ENCODE data around the gene NMNAT2.
"Not testable (repeated sequence)": the region's sequence is repeated elsewhere in the genome, so short reads cannot be mapped to it uniquely, and the experiment has no call there.

NMNAT2 gene

GRCh38 chr1:183277821-183278738 lies 140.1 kb downstream of the NMNAT2 start:
- Mint-ChIP-seq H3K27ac (peak overlapping the region; percentile 6), H3K4me1 (ENCODE audit: low read depth) (peaks cover 2% of the 10 kb centered on the region), H3K4me3 (no peak overlapping the region), H3K9me3 (no peaks in the 10 kb centered on the region), H3K27me3 (ENCODE audit: low read depth) (peaks cover 3% of the 10 kb centered on the region), H3K36me3 (ENCODE audit: low read depth) (no peaks in the 10 kb centered on the region)
- no peak for DNase-seq (ENCODE audit: low spot score)

GRCh38 chr1:183276386-183277080 lies 141.6 kb downstream of the NMNAT2 start:
- peaks cover 2% of the 10 kb centered on the region for H3K4me1 Mint-ChIP-seq (ENCODE audit: low read depth)
- no peak for DNase-seq (ENCODE audit: low spot score)
- no peak overlapping the region for H3K4me3 Mint-ChIP-seq
- H3K9me3 Mint-ChIP-seq, result no peaks in the 10 kb centered on the region
- no peaks in the 10 kb centered on the region for H3K36me3 Mint-ChIP-seq (ENCODE audit: low read depth)
- H3K27ac Mint-ChIP-seq, result no peak overlapping the region
- H3K27me3 Mint-ChIP-seq (ENCODE audit: low read depth), result peaks cover 2% of the 10 kb centered on the region

- H3K4me3 Mint-ChIP-seq, result no peak overlapping the region
Measured at GRCh38 chr1:183275322-183275721, 142.9 kb downstream of the NMNAT2 start.

GRCh38 chr1:183274836-183275235 lies 143.3 kb downstream of the NMNAT2 start:
- Mint-ChIP-seq H3K27ac (no peak overlapping the region), H3K4me1 (ENCODE audit: low read depth) (peaks cover 2% of the 10 kb centered on the region), H3K36me3 (ENCODE audit: low read depth) (no peaks in the 10 kb centered on the region), H3K27me3 (ENCODE audit: low read depth) (no peaks in the 10 kb centered on the region), H3K4me3 (no peak overlapping the region), H3K9me3 (no peaks in the 10 kb centered on the region)
- no peak for DNase-seq (ENCODE audit: low spot score)

More at GRCh38 chr1:183275322-183275721, 142.9 kb downstream of the NMNAT2 start:
- no peak for DNase-seq (ENCODE audit: low spot score)
- H3K27me3 Mint-ChIP-seq (ENCODE audit: low read depth), result no peaks in the 10 kb centered on the region
- peaks cover 2% of the 10 kb centered on the region for H3K4me1 Mint-ChIP-seq (ENCODE audit: low read depth)
- H3K9me3 Mint-ChIP-seq, result no peaks in the 10 kb centered on the region
- no peaks in the 10 kb centered on the region for H3K36me3 Mint-ChIP-seq (ENCODE audit: low read depth)
- H3K27ac Mint-ChIP-seq, result no peak overlapping the region

GRCh38 chr1:183273984-183274383 lies 144.2 kb downstream of the NMNAT2 start:
- not testable (repeated sequence) for H3K4me3 Mint-ChIP-seq; DNase-seq (ENCODE audit: low spot score); H3K9me3 Mint-ChIP-seq; H3K4me1 Mint-ChIP-seq (ENCODE audit: low read depth); H3K36me3 Mint-ChIP-seq (ENCODE audit: low read depth); H3K27ac Mint-ChIP-seq; H3K27me3 Mint-ChIP-seq (ENCODE audit: low read depth)

- DNase-seq (ENCODE audit: low spot score), result no peak
- Mint-ChIP-seq H3K4me3 (no peak overlapping the region), H3K4me1 (ENCODE audit: low read depth) (no peaks in the 10 kb centered on the region), H3K36me3 (ENCODE audit: low read depth) (no peaks in the 10 kb centered on the region), H3K27ac (no peak overlapping the region), H3K27me3 (ENCODE audit: low read depth) (no peaks in the 10 kb centered on the region), H3K9me3 (no peaks in the 10 kb centered on the region)
Measured at GRCh38 chr1:183273300-183273699, 144.9 kb downstream of the NMNAT2 start.

GRCh38 chr1:183272390-183272848 lies 145.8 kb downstream of the NMNAT2 start:
- Mint-ChIP-seq H3K4me1 (ENCODE audit: low read depth) (no peaks in the 10 kb centered on the region), H3K4me3 (no peak overlapping the region), H3K27me3 (ENCODE audit: low read depth) (no peaks in the 10 kb centered on the region), H3K27ac (no peak overlapping the region), H3K36me3 (ENCODE audit: low read depth) (no peaks in the 10 kb centered on the region), H3K9me3 (no peaks in the 10 kb centered on the region)
- no peak for DNase-seq (ENCODE audit: low spot score)

- no peaks in the 10 kb centered on the region for H3K36me3 Mint-ChIP-seq (ENCODE audit: low read depth)
- no peaks in the 10 kb centered on the region for H3K27me3 Mint-ChIP-seq (ENCODE audit: low read depth)
- H3K9me3 Mint-ChIP-seq, result no peaks in the 10 kb centered on the region
- no peak overlapping the region for H3K4me3 Mint-ChIP-seq
- DNase-seq (ENCODE audit: low spot score), result no peak
- H3K27ac Mint-ChIP-seq, result no peak overlapping the region
- H3K4me1 Mint-ChIP-seq (ENCODE audit: low read depth), result no peaks in the 10 kb centered on the region
Measured at GRCh38 chr1:183270541-183271141, 147.5 kb downstream of the NMNAT2 start.

GRCh38 chr1:183267646-183268431 lies 150.3 kb downstream of the NMNAT2 start:
- Mint-ChIP-seq H3K4me3 (no peak overlapping the region), H3K36me3 (ENCODE audit: low read depth) (no peaks in the 10 kb centered on the region), H3K4me1 (ENCODE audit: low read depth) (no peaks in the 10 kb centered on the region), H3K27ac (no peak overlapping the region), H3K27me3 (ENCODE audit: low read depth) (no peaks in the 10 kb centered on the region), H3K9me3 (no peaks in the 10 kb centered on the region)
- DNase-seq (ENCODE audit: low spot score), result no peak

GRCh38 chr1:183263886-183264602 lies 154.1 kb downstream of the NMNAT2 start:
- no peak overlapping the region for H3K27ac Mint-ChIP-seq

GRCh38 chr1:183262628-183263200 lies 155.5 kb downstream of the NMNAT2 start:
- no peak for DNase-seq (ENCODE audit: low spot score)
- Mint-ChIP-seq H3K4me1 (ENCODE audit: low read depth) (no peaks in the 10 kb centered on the region), H3K27ac (no peak overlapping the region), H3K9me3 (no peaks in the 10 kb centered on the region), H3K4me3 (no peak overlapping the region), H3K27me3 (ENCODE audit: low read depth) (peaks cover 4% of the 10 kb centered on the region), H3K36me3 (ENCODE audit: low read depth) (no peaks in the 10 kb centered on the region)

More at GRCh38 chr1:183263886-183264602, 154.1 kb downstream of the NMNAT2 start:
- Mint-ChIP-seq H3K4me3 (no peak overlapping the region), H3K9me3 (no peaks in the 10 kb centered on the region), H3K4me1 (ENCODE audit: low read depth) (no peaks in the 10 kb centered on the region), H3K27me3 (ENCODE audit: low read depth) (no peaks in the 10 kb centered on the region), H3K36me3 (ENCODE audit: low read depth) (no peaks in the 10 kb centered on the region)
- DNase-seq (ENCODE audit: low spot score), result no peak

- Mint-ChIP-seq H3K9me3 (no peaks in the 10 kb centered on the region), H3K36me3 (ENCODE audit: low read depth) (no peaks in the 10 kb centered on the region), H3K27ac (no peak overlapping the region), H3K27me3 (ENCODE audit: low read depth) (peaks cover 5% of the 10 kb centered on the region), H3K4me3 (no peak overlapping the region), H3K4me1 (ENCODE audit: low read depth) (no peaks in the 10 kb centered on the region)
- no peak for DNase-seq (ENCODE audit: low spot score)
Measured at GRCh38 chr1:183259924-183260323, 158.3 kb downstream of the NMNAT2 start.

GRCh38 chr1:183255073-183255472 lies 163.1 kb downstream of the NMNAT2 start:
- Mint-ChIP-seq H3K36me3 (ENCODE audit: low read depth) (no peaks in the 10 kb centered on the region), H3K27ac (no peak overlapping the region), H3K9me3 (no peaks in the 10 kb centered on the region), H3K4me3 (no peak overlapping the region), H3K4me1 (ENCODE audit: low read depth) (no peaks in the 10 kb centered on the region), H3K27me3 (ENCODE audit: low read depth) (peaks cover 5% of the 10 kb centered on the region)
- DNase-seq (ENCODE audit: low spot score), result no peak
